HCT116 (cell line): ENCODE measurements around the gene CMIP. TPM values are rescaled to one million over a fixed set of nuclear protein-coding genes. Genes with fewer than 3 reads are reported as not detected.

ENCODE experiments used
- ATAC-seq: fragments of 200-7000 bp; cut with Tn5 transposase; 2 replicates; pipeline ENCODE4 v1.9.1; 2020; ENCODE audit warnings: mild to moderate bottlenecking, moderate library complexity
- BruUV-seq: library from RNA; stranded (reverse); fragments of 400-500 nt; replicated peaks from 2 replicates; lab custom pipeline; 2021; lab: Mats Ljungman, UMichigan
- CTCF ChIA-PET: fragments of 300-600 bp; sonication (Branson Sonifier 250); formaldehyde crosslinking; loops from one replicate; lab custom pipeline; 2021; ENCODE audit warnings: antibody characterized with exemption; lab: Charles Lee
- POLR2A ChIA-PET: fragments of 300-600, 350-600 bp; sonication (Branson Sonifier 250); formaldehyde crosslinking; loops from one replicate; lab custom pipeline; 2021; ENCODE audit warnings: antibody characterized with exemption; lab: Charles Lee
- RAD21 ChIA-PET, 2 experiments: fragments of 300-600 bp; sonication (Branson Sonifier 250); formaldehyde crosslinking; loops; one replicate each; lab custom pipeline; 2023; ENCODE audit warnings: low total read pairs in 2 of 2; ENCODE audit not compliant: uncharacterized antibody in 2 of 2, unreplicated experiment in 2 of 2, low non-redundant PET in 1 of 2; lab: Charles Lee
- DNase-seq: peaks from one replicate; pipeline ENCODE4 v3.0.0-alpha.2; 2010; ENCODE audit warnings: low read depth, low spot score
- H2AFZ ChIP-seq: fragments of 200-600 bp; shearing (Covaris generic), sonication (generic); 2 replicates; pipeline ENCODE4 v1.6.1; 2017; ENCODE audit warnings: low read depth, mixed run types, mixed read lengths, antibody characterized with exemption, low read length; ENCODE audit not compliant: poor library complexity, severe bottlenecking
- H3K27ac ChIP-seq: 2 replicates; pipeline ENCODE4 v1.5.1; 2012; ENCODE audit warnings: low read depth, low read length
- H3K27me3 ChIP-seq: fragments of 200-600 bp; sonication (generic); 2 replicates; pipeline ENCODE4 v1.6.1; 2016; ENCODE audit warnings: mixed run types, low read length, mixed read lengths; ENCODE audit not compliant: insufficient read depth
- H3K36me3 ChIP-seq, 2 experiments: fragments of 200-500 bp in 1 of 2; fragments of 200-600 bp in 1 of 2; sonication (Bioruptor generic) in 1 of 2; sonication (generic) in 1 of 2; 2 replicates each; pipeline versions ENCODE4 v1.5.1 to v1.6.1; 2014 to 2016; ENCODE audit warnings: low read length in 2 of 2, inconsistent platforms in 1 of 2, mixed read lengths in 1 of 2, mixed run types in 1 of 2; ENCODE audit not compliant: insufficient read depth in 2 of 2, control insufficient read depth in 1 of 2
- H3K4me1 ChIP-seq, 2 experiments: fragments of 200-600 bp in 1 of 2; sonication (generic) in 1 of 2; 2 replicates each; pipeline versions ENCODE4 v1.5.1 to v1.6.1; 2012 to 2017; ENCODE audit warnings: low read length in 2 of 2, inconsistent platforms in 1 of 2, mild to moderate bottlenecking in 1 of 2, mixed read lengths in 1 of 2, mixed run types in 1 of 2, moderate library complexity in 1 of 2; ENCODE audit not compliant: insufficient read depth in 2 of 2, control insufficient read depth in 1 of 2
- H3K4me2 ChIP-seq: fragments of 200-600 bp; sonication (generic); 2 replicates; pipeline ENCODE4 v1.6.1; 2017; ENCODE audit warnings: mixed run types, low read length, mixed read lengths
- H3K4me3 ChIP-seq, 2 experiments: fragments of 200-600 bp in 1 of 2; sonication (generic) in 1 of 2; replicated peaks in 1 of 2; 2 replicates each; pipeline ENCODE4 v1.5.1; 2011 to 2016; ENCODE audit warnings: low read length in 2 of 2, control low read depth in 1 of 2, low read depth in 1 of 2, mild to moderate bottlenecking in 1 of 2, mixed read lengths in 1 of 2, mixed run types in 1 of 2
- H3K79me2 ChIP-seq: fragments of 200-600 bp; sonication (generic); 2 replicates; pipeline ENCODE4 v1.6.1; 2017; ENCODE audit warnings: mild to moderate bottlenecking, mixed run types, low read length, moderate library complexity, mixed read lengths; ENCODE audit not compliant: insufficient read depth
- H3K9ac ChIP-seq: fragments of 200-600 bp; sonication (generic); 2 replicates; pipeline ENCODE4 v1.6.1; 2016; ENCODE audit warnings: low read length, mixed read lengths
- H3K9me2 ChIP-seq: fragments of 200-600 bp; sonication (generic), shearing (Covaris generic); 2 replicates; pipeline ENCODE4 v1.6.1; 2017; ENCODE audit warnings: mixed run types, mild to moderate bottlenecking, moderate library complexity; ENCODE audit not compliant: insufficient read depth
- H3K9me3 ChIP-seq, 2 experiments: fragments of 200-500 bp in 1 of 2; fragments of 200-600 bp in 1 of 2; sonication (Bioruptor generic) in 1 of 2; sonication (generic) in 1 of 2; 2 replicates each; pipeline ENCODE4 v1.6.1; 2014 to 2017; ENCODE audit warnings: low read length in 2 of 2, mixed read lengths in 2 of 2, inconsistent platforms in 1 of 2, low read depth in 1 of 2, mild to moderate bottlenecking in 1 of 2, mixed run types in 1 of 2, moderate library complexity in 1 of 2; ENCODE audit not compliant: control insufficient read depth in 1 of 2, insufficient read depth in 1 of 2
- H4K20me1 ChIP-seq: fragments of 200-600 bp; sonication (generic), shearing (Covaris generic); 2 replicates; pipeline ENCODE4 v1.6.1; 2017; ENCODE audit warnings: mixed run types, mild to moderate bottlenecking, moderate library complexity; ENCODE audit not compliant: insufficient read depth
- CBX3 ChIP-seq: IDR thresholded peaks from 2 replicates; pipeline ENCODE4 v1.6.1; 2012; ENCODE audit warnings: low read depth
- EZH2phosphoT487 ChIP-seq: fragments of 200-600 bp; IDR thresholded peaks from 2 replicates; pipeline ENCODE4 v1.6.1; 2018; ENCODE audit warnings: antibody characterized with exemption, borderline replicate concordance
- POLR2A ChIP-seq: IDR thresholded peaks from 2 replicates; pipeline ENCODE4 v1.7.0; 2011; ENCODE audit warnings: borderline replicate concordance; ENCODE audit not compliant: insufficient read depth, insufficient read length; ENCODE audit errors: extremely low read depth
- SIN3A ChIP-seq: IDR thresholded peaks from 2 replicates; pipeline ENCODE4 v1.6.1; 2012; ENCODE audit warnings: low read depth
- SRF ChIP-seq: IDR thresholded peaks from 2 replicates; pipeline ENCODE4 v1.6.1; 2012; ENCODE audit warnings: low read depth
- ZNF274 ChIP-seq: fragments of 200-500 bp; sonication (Bioruptor generic); IDR thresholded peaks from 2 replicates; pipeline ENCODE4 v1.6.1; 2014; ENCODE audit warnings: mild to moderate bottlenecking, low read depth, low read length, inconsistent platforms
- intact Hi-C: fragments of 100-400 bp; cut with micrococcal nuclease; formaldehyde crosslinking; loops from 2 replicates; pipeline ENCODE4 v1.10.0; 2022
- total RNA-seq: library from RNA; stranded (reverse); gene quantifications from one replicate; pipeline ENCODE4 v1.2.1, GENCODE V29; 2021; ENCODE audit not compliant: unreplicated experiment
- TF ChIP-seq, protein P1 (sequence below): IDR thresholded peaks from 2 replicates; pipeline ENCODE4 v1.6.1; 2011; ENCODE audit warnings: mild to moderate bottlenecking, low read length, moderate library complexity; ENCODE audit not compliant: insufficient replicate concordance; ENCODE audit errors: extremely low read depth

Gene CMIP
- total RNA-seq, 1 experiment from 2014 or later, result 64.6 TPM

DNA sequence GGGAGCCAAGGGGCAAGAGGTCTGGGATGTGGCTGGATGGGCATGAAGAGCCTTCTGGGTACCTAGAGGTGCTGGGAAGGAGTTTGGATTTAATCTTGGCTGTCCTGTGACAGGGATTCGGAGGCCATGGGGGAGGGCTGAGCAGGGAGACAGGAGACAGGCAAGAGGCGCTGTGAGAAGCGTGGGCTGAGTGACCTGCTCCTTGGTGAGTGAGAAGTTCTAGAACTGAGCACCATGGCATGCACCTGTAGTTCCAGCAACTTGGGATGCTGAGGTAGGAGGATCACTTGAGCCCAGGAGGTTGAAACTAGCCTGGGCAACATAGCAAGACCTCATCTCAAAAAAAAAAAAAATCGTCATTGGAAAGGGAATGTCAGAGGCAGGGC, 256.2 kb downstream of the CMIP start:
- Histone ChIP-seq H3K27ac (no peak overlapping the region), H3K4me3 (no peak overlapping the region), H3K4me2 (no peak overlapping the region; the same call in 1 of the 2 replicates), H3K27me3 (no peaks in the 10 kb centered on the region), H3K9ac (no peak overlapping the region), H2AFZ (no peak overlapping the region), H3K79me2 (no peaks in the 10 kb centered on the region), H3K4me1 (peaks cover 11 to 44% of the 10 kb centered on the region in 2 experiments), H3K9me3 (no peaks in the 10 kb centered on the region), H3K9me2 (no peaks in the 10 kb centered on the region), H3K36me3 (peaks cover 11 to 12% of the 10 kb centered on the region in 2 experiments; a peak in 3 of 4 replicates), H4K20me1 (no peaks in the 10 kb centered on the region)
- TF ChIP-seq POLR2A (no peak), SIN3A (no peak), SRF (no peak), ZNF274 (no peak)
- TF ChIP-seq, protein P1, sequence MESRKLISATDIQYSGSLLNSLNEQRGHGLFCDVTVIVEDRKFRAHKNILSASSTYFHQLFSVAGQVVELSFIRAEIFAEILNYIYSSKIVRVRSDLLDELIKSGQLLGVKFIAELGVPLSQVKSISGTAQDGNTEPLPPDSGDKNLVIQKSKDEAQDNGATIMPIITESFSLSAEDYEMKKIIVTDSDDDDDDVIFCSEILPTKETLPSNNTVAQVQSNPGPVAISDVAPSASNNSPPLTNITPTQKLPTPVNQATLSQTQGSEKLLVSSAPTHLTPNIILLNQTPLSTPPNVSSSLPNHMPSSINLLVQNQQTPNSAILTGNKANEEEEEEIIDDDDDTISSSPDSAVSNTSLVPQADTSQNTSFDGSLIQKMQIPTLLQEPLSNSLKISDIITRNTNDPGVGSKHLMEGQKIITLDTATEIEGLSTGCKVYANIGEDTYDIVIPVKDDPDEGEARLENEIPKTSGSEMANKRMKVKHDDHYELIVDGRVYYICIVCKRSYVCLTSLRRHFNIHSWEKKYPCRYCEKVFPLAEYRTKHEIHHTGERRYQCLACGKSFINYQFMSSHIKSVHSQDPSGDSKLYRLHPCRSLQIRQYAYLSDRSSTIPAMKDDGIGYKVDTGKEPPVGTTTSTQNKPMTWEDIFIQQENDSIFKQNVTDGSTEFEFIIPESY, result no peak
- BruUV-seq, result TSS peak; percentile 9
- ChIA-PET POLR2A (no interaction called here), CTCF (no interaction called here), RAD21 (no interaction called here)
- intact Hi-C loops, result no loop called here
- DNase-seq, result no peak
- ATAC-seq, result no peak

DNA sequence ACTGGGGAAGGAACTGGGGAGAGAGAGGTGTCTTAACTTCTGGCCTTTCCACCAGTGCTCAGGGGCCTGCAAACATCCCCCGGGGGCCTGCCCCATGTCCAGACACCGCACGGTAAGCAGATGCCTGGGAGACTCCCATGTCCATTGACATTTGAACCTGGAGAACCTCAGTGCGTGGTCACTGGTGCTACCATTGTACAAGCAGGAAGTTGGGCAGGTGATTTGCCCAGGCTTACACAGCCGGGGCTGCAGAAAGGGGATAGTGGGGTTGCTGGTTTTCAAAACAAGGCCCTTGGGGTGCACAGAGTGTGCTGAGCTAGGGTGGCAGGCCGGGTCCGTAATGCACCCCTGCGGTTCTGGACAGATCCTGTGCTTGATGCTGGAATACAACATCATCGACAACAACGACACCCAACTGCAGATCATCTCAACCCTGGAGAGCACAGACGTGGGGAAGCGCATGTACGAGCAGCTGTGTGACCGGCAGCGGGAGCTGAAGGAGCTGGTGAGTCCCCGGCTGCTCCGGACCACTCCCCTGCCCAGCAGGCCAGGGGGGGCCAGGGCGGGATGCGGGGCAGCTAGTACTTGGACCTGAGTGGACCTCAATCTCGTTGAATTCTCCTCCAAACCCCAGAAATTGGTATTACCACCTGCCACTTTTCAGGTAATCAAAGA, 256.8 kb downstream of the CMIP start:
- intact Hi-C loops, result no loop called here
- no TSS peak for BruUV-seq
- DNase-seq, result no peak
- H3K9ac ChIP-seq, result no peak overlapping the region
- no peak overlapping the region for H3K4me3 ChIP-seq
- CTCF ChIA-PET, result no interaction called here
- H3K27me3 ChIP-seq, result no peaks in the 10 kb centered on the region
- H3K4me1 ChIP-seq, result peaks cover 11 to 50% of the 10 kb centered on the region in 2 experiments
- no peaks in the 10 kb centered on the region for H3K79me2 ChIP-seq
- H3K36me3 ChIP-seq, result peaks cover 11 to 12% of the 10 kb centered on the region in 2 experiments; a peak in 3 of 4 replicates
- RAD21 ChIA-PET, result no interaction called here
- no peaks in the 10 kb centered on the region for H3K9me2 ChIP-seq
- no peaks in the 10 kb centered on the region for H4K20me1 ChIP-seq
- H2AFZ ChIP-seq, result no peak overlapping the region
- no peak for TF ChIP-seq SIN3A
- no peak for TF ChIP-seq CBX3
- TF ChIP-seq EZH2phosphoT487, result no peak
- POLR2A ChIA-PET, result no interaction called here
- ATAC-seq, result no peak
- H3K4me2 ChIP-seq, result no peak overlapping the region
- no peaks in the 10 kb centered on the region for H3K9me3 ChIP-seq
- no peak overlapping the region for H3K27ac ChIP-seq
